ENCODE measurements around the gene RABL2B.

DNA sequence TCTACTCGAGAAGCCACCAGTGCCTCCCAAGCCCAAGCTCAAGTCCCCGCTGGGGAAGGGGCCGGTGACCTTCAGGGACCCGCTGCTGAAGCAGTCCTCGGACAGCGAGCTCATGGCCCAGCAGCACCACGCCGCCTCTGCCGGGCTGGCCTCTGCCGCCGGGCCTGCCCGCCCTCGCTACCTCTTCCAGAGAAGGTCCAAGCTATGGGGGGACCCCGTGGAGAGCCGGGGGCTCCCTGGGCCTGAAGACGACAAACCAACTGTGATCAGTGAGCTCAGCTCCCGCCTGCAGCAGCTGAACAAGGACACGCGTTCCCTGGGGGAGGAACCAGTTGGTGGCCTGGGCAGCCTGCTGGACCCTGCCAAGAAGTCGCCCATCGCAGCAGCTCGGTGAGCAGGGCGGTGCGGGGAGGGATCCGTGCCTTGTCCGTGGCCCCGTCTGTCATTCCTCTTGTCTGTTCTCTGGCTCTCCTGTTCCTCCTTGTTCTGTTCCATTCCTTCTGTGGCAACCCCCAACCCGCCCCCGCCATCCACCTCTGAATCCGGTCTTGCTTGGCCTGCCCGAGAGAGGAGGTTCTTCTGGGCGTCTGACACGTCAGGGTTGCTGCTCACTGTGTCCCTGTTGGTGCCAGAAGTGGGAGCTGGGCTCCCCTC is 61.3 kb downstream of the RABL2B start:
- TF ChIP-seq POLR2A (IDR thresholded peaks at IDR 0.05; ENCODE audit: low read depth, low read length) (no peak), TAF1 (IDR thresholded peaks at IDR 0.05; ENCODE audit: borderline replicate concordance, low read depth, low read length) (no peak)
